ENCODE measurements around the gene STN1.

STN1 gene

DNA sequence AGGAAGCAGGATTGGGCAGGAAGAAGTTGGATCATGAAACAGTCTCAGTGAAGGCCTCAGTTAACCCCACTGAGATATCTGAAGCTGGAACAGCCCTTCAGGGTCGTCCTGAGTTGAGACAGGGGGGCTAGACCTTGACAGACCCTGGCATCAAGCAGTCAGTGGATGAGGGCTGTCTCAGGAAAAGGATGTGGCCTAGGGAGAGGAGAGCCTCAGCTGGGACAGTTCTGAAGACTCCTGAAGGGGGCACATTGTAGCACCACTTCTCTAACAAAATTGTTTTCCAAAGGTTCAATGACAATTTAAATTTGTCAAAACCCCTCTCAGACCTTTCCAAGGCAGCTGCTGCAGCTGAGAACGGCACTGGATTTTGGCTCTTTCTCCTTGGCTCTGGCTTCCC, 33.2 kb upstream of the STN1 start:
- TF ChIP-seq, protein P1, sequence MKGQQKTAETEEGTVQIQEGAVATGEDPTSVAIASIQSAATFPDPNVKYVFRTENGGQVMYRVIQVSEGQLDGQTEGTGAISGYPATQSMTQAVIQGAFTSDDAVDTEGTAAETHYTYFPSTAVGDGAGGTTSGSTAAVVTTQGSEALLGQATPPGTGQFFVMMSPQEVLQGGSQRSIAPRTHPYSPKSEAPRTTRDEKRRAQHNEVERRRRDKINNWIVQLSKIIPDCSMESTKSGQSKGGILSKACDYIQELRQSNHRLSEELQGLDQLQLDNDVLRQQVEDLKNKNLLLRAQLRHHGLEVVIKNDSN (IDR thresholded peaks at IDR 0.05) = no peak
- TF ChIP-seq CEBPB (IDR thresholded peaks at IDR 0.05) = no peak
- no peak for TF ChIP-seq EP300 (IDR thresholded peaks at IDR 0.05; ENCODE audit: borderline replicate concordance)
- no peak for TF ChIP-seq CREB1 (IDR thresholded peaks at IDR 0.05; ENCODE audit: low read depth)
- TF ChIP-seq, protein P2, sequence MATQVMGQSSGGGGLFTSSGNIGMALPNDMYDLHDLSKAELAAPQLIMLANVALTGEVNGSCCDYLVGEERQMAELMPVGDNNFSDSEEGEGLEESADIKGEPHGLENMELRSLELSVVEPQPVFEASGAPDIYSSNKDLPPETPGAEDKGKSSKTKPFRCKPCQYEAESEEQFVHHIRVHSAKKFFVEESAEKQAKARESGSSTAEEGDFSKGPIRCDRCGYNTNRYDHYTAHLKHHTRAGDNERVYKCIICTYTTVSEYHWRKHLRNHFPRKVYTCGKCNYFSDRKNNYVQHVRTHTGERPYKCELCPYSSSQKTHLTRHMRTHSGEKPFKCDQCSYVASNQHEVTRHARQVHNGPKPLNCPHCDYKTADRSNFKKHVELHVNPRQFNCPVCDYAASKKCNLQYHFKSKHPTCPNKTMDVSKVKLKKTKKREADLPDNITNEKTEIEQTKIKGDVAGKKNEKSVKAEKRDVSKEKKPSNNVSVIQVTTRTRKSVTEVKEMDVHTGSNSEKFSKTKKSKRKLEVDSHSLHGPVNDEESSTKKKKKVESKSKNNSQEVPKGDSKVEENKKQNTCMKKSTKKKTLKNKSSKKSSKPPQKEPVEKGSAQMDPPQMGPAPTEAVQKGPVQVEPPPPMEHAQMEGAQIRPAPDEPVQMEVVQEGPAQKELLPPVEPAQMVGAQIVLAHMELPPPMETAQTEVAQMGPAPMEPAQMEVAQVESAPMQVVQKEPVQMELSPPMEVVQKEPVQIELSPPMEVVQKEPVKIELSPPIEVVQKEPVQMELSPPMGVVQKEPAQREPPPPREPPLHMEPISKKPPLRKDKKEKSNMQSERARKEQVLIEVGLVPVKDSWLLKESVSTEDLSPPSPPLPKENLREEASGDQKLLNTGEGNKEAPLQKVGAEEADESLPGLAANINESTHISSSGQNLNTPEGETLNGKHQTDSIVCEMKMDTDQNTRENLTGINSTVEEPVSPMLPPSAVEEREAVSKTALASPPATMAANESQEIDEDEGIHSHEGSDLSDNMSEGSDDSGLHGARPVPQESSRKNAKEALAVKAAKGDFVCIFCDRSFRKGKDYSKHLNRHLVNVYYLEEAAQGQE (IDR thresholded peaks at IDR 0.05; ENCODE audit: low read depth) = no peak

DNA sequence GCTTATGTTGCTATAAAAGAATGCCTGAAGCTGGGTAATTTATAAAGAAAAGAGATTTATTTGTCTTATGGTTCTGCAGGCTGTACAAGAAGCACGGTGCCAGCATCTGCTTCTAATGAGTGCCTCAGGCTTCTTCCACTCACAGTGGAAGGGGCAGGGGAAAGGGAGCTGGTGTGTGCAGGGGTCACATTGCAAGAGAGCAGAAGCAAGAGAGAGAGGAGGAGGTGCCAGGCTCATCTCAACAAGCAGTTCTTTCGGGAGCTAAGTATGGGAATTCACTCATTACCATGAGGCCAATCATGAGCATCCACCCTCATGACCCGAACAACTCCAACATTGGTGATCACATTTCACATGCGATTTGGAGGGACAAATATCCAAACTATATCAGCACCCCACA, 31.7 kb upstream of the STN1 start:
- TF ChIP-seq, protein P3, sequence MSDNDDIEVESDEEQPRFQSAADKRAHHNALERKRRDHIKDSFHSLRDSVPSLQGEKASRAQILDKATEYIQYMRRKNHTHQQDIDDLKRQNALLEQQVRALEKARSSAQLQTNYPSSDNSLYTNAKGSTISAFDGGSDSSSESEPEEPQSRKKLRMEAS (IDR thresholded peaks at IDR 0.05) = no peak
- TF ChIP-seq NFIC (IDR thresholded peaks at IDR 0.05) = no peak
- TF ChIP-seq TCF12 (IDR thresholded peaks at IDR 0.05; ENCODE audit: low read depth) = no peak
- no peak for TF ChIP-seq ZBTB7A (IDR thresholded peaks at IDR 0.05; ENCODE audit: low read depth)
- no peak for TF ChIP-seq TAF1 (IDR thresholded peaks at IDR 0.05; ENCODE audit: low read depth)
- no peak for TF ChIP-seq TEAD4 (IDR thresholded peaks at IDR 0.05)
- no peak for TF ChIP-seq RAD21 (IDR thresholded peaks at IDR 0.05; ENCODE audit: low read depth)
- no peak for TF ChIP-seq CEBPB (IDR thresholded peaks at IDR 0.05)
- TF ChIP-seq, protein P1 (IDR thresholded peaks at IDR 0.05) = no peak
- TF ChIP-seq EP300 (IDR thresholded peaks at IDR 0.05; ENCODE audit: borderline replicate concordance) = no peak
- no peak for TF ChIP-seq EGR1 (IDR thresholded peaks at IDR 0.05)

DNA sequence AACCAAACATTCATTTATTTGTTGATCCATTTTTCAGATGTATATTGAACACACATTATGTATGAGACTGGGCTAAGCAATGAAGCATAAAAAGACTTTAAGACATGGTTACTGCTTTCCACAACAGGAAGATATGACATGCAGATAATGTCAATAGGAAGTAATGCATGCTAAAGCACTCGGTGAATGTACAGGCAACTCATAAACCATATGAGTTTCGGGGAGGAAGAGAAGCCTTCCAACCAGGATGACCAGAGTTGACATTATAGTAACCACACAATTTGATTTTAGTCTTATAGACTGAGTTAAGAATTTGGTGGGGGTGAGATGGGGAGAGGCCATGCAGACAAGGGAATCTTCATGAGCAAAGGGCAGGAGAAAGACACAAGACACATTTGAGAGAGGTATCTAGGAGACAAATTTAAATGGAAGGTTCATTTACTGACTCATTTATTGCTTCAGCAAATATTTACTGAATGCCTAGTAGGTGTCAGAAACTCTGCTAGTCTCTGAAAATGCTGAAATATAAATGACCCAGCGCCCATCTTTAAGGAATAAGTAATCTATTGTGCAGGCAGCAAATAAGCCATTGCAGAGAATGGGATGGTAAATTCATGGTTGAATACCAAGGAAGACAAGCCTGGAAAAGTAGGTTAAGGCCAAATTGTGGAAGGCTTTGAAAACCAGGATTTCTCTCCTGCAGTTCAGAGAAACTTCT, 30.0 kb upstream of the STN1 start:
- TF ChIP-seq, protein P2 (IDR thresholded peaks at IDR 0.05; ENCODE audit: low read depth) = no peak
- no peak for TF ChIP-seq RAD21 (IDR thresholded peaks at IDR 0.05; ENCODE audit: low read depth)
- TF ChIP-seq NFIC (IDR thresholded peaks at IDR 0.05) = no peak
- TF ChIP-seq FOXM1 (IDR thresholded peaks at IDR 0.05; ENCODE audit: borderline replicate concordance, low read depth) = no peak
- TF ChIP-seq TEAD4 (IDR thresholded peaks at IDR 0.05) = no peak
- no peak for TF ChIP-seq ZBTB7A (IDR thresholded peaks at IDR 0.05; ENCODE audit: low read depth)
- no peak for TF ChIP-seq EGR1 (IDR thresholded peaks at IDR 0.05)
- TF ChIP-seq, protein P1 (IDR thresholded peaks at IDR 0.05) = no peak

DNA sequence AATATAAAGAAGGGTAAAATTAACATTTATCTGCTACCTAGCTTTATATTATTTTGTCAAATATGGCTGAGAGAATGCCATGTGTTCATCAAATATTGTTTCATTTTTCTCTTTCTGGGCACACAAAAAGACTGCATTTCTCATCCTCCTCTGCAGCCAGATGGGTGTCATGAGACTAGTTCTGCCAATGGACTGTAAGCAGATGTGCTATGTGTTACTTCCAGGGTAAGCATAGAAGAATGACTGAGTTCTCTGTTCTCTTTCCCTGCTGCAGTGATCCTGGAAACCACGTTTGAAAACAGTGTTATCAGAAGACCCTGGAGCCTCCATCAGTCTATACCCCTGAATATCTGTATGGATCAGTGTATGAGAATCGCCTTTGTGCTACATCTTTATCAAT, 24.9 kb upstream of the STN1 start:
- TF ChIP-seq, protein P1 (IDR thresholded peaks at IDR 0.05) = no peak
- TF ChIP-seq NFIC (IDR thresholded peaks at IDR 0.05) = no peak
- TF ChIP-seq CREB1 (IDR thresholded peaks at IDR 0.05; ENCODE audit: low read depth) = no peak
- no peak for TF ChIP-seq FOXM1 (IDR thresholded peaks at IDR 0.05; ENCODE audit: borderline replicate concordance, low read depth)

DNA sequence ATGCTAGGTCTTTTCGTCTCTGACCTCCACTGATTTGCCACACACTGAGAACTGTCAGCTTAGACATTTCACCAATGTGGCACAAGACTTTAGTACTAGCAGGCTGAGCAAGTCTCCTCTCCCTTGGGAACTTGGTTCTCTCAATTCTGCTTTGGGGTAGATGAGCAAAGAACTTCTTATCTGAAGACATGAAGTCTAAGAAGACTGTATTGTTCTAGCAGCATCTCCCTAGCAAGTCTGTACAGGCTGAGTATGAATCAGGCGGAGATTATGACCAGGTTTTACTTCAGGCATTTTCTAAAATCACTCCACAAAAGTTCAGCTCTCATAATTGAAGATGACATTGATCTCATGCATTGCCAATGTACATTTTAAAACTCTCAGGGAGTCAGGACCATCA, 23.8 kb upstream of the STN1 start:
- TF ChIP-seq NFIC (IDR thresholded peaks at IDR 0.05) = no peak

DNA sequence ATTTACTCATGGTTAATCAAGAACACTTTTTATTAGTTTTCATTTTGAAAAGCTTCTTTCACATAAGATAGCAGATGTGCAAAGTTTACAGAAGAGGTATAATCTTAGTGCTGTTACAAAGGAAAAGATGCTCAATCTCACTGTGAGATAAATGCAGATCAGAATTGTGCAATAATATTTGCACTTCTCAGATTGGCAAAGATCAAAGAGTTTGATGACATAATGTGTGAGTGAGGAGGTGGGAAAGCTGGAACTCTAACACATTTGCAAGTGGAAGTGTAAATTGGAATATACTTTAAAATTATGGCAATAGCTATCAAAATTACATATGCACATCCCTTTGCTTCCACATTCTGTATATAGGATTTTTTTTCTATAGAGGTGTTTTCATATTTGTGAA, 21.5 kb upstream of the STN1 start:
- TF ChIP-seq NFIC (IDR thresholded peaks at IDR 0.05) (no peak), EGR1 (IDR thresholded peaks at IDR 0.05) (no peak), CREB1 (IDR thresholded peaks at IDR 0.05; ENCODE audit: low read depth) (no peak), CEBPB (IDR thresholded peaks at IDR 0.05) (0 out of 2 replicates have a peak, but pooled peaks have one; percentile 12), TAF1 (IDR thresholded peaks at IDR 0.05; ENCODE audit: low read depth) (no peak)
- TF ChIP-seq, protein P3 (IDR thresholded peaks at IDR 0.05) = no peak
